ENCODE results near the gene UTP4.
A peak's percentile ranks its signal among the peaks of the same experiment; 100 is the strongest.
"Not testable (repeated sequence)": the region's sequence is repeated elsewhere in the genome, so short reads cannot be mapped to it uniquely, and the experiment has no call there.

Gene UTP4

DNA sequence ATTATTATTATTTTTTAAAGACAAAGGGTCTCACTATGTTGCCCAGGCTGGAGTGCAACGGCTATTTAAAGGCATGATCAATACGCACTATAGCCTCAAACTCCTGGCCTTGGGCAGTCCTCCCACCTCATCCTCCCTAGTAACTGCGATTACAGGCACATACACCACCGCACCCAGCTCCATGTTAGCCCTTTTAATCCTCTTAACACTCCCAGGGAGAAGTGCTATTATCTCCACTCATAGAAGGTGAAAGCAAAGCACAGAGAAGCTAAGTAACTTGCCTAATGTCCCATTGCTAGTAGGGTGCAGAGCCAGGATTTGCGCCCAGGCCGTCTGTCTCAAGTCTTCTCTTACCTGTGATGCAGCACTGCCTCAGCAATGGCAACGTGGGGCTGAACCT is 22.0 kb upstream of the UTP4 start:
- no peak for DNase-seq (ENCODE audit: low read depth)

DNA sequence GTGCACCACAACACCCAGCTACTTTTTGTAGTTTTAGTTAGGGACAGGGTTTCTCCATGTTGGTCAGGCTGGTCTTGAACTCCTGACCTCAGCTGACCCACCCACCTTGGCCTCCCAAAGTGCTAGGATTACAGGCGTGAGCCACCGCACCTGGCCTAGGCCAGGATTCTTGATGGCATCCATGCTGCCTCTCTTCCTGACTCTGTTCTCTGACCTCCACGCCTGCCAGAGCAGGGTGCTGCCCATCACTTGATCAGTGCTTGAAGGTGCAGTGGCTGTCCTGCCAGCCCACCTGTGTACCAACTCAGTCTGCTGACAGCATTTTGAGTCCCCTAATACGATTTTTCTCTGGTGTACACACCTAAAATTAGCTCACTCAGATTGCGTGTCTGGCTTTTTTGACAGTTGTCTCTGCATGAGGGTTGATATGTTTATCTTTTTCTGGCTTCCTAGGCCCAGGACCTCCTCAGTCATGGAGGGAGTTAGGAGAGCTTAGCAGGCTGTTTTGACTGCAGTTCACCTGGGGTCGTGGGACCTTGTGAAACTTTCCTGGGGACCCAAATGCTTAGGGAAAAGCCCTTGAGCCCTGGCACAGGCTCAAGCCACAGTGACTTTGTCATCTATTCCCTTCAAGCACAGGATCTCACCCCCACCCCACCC is 21.1 kb upstream of the UTP4 start:
- DNase-seq (ENCODE audit: low read depth), result no peak

DNA sequence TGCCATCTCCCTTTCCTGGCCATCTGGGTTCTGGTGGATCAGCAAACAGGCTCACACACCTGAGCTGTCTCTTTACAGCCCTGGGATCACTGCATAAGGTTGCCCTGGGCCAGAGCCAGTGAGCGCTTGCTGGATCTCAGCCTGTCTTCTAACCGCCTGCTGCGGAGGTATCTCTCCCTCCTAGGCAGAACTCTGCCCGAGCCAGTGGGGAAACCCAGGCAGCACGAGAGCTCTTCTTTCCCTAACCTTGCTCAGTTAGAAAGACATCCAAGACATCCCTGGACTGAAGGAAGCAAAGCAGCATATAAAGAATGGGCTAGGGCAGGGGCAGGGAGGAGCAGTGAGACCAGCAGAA is 20.6 kb upstream of the UTP4 start:
- DNase-seq (ENCODE audit: low read depth), result no peak

DNA sequence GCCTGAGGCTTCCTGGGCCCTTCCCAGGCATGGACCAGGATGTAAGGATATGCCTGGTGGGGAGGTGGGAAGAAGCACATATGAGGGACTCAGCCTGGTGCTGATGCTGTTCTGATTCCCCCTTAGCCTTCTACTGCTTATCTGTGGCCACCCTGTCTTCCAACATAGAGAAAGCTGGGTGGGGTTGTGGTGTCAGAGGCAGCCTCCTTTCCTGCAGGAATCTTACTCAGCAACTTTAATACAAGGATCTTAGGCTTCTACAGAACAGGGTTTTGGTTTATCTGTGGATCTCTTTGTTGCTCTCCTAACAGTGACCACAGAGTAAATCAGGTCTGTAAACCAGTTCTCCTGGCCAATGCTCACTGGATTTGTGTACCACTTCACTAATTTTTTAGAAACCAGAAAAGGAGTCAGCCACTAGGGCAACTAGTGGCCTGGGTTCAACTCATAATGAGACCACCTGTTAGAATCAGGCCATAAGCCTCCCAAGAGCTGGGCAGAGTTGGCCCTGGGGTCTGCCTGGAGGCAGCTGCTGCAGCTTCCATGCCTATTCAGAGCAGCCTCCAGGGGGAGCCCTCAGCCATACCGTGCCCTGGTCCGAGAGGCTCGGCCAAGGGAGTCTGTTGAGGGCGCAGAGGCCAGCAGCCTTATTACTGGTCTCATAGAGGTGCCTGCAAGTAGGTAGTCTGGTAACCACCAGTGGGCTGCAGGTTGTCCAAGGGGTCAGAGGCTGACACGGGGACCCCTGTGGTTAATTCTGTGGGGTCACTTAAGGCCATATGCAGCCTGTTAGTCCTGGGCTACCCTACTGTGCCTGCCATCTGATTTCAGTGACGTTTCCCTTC is 19.9 kb upstream of the UTP4 start:
- no peak for DNase-seq (ENCODE audit: low read depth)

DNA sequence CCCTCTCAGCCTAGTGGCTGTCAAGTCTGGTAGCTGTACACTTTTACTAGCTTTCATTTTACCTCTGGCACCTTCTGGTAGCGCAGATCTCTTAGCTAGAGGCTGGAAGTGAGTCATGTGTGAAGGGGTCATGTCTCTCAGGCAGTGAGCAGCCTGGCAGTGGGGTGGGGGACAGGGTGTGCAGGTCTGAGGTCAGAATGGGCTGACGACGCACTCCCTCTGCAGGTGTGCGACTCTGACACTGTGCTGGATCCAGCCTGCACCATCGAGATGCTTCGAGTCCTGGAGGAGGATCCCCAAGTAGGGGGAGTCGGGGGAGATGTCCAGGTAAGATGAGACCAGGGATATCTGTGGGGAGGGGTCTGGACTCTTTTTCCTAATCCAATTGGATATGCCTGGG is 19.2 kb upstream of the UTP4 start:
- DNase-seq (ENCODE audit: low read depth), result no peak

DNA sequence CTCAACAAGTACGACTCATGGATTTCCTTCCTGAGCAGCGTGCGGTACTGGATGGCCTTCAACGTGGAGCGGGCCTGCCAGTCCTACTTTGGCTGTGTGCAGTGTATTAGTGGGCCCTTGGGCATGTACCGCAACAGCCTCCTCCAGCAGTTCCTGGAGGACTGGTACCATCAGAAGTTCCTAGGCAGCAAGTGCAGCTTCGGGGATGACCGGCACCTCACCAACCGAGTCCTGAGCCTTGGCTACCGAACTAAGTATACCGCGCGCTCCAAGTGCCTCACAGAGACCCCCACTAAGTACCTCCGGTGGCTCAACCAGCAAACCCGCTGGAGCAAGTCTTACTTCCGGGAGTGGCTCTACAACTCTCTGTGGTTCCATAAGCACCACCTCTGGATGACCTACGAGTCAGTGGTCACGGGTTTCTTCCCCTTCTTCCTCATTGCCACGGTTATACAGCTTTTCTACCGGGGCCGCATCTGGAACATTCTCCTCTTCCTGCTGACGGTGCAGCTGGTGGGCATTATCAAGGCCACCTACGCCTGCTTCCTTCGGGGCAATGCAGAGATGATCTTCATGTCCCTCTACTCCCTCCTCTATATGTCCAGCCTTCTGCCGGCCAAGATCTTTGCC is 18.0 kb upstream of the UTP4 start:
- no peak for DNase-seq (ENCODE audit: low read depth)

DNA sequence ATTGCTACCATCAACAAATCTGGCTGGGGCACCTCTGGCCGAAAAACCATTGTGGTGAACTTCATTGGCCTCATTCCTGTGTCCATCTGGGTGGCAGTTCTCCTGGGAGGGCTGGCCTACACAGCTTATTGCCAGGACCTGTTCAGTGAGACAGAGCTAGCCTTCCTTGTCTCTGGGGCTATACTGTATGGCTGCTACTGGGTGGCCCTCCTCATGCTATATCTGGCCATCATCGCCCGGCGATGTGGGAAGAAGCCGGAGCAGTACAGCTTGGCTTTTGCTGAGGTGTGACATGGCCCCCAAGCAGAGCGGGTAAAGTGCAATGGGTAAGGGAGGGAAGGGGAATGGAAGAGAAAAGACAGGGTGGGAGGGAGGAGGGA is 17.5 kb upstream of the UTP4 start:
- DNase-seq (ENCODE audit: low read depth), result no peak

DNA sequence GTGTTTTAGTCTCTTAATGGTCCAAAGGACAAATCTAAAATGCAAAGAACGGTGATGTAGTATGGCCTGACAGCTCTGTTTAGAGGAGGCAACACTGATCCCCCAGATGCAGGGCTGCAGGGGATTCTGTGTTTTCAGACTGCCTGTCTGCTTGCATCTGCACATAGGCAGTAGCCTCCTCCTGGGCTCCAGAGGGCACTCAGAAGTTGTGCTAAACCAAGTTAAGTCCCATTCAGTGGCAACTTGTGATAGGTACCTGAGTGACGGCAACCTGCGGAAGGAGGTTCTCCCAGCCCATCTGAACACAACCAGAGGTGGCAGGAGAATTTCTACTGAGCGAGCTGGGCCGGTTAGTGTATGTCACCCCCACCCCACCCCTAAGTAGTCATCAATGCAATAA is 17.1 kb upstream of the UTP4 start:
- DNase-seq (ENCODE audit: low read depth), result no peak

DNA sequence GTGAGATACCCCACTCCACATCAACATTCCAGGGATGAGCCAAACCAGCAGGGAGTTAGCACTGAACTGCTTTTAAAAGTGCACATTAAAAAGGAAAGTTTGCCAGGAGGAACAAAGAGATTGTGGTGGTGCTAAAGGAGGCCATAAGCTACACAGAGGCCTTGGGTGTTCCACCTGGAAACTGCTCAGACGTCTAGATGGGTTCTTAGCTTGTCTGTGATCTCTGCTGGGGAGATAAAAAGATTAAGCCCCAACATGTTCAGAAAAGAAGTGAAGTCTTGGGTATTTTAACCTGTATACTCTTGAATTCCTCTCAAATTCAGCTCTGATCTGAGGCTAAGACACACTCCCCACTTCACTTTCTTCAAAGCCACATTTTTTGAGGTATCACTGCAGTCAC is 16.6 kb upstream of the UTP4 start:
- no peak for DNase-seq (ENCODE audit: low read depth)

DNA sequence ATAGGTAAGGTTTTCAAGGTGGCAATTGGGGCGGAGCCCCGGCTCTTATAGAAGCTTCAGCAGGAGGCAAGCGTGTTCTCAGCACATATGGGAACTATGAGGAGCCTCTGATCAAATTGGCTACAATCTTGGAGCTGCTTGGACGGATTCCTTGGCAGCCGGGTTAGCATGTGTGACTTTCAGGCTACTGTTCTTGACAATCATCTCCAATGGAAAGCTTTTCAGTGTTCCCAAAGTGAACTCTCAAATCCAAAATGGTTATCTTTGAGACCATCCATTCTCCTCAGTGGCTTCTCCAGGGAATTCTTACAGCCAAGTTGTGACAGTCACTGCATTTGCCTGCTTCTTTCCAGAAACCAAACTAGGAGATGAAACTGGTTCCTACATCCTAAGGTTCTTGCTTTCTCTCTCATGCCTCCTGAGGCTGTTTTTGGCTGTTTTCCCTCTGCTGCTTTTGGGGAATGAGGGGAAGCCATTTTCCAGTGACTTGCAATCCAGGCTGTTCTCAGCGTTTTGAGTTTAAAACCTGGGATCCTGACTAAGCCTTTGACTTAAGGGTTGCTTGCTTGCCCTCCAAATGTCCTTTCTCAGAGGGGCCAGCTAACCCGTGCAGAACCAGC is 16.1 kb upstream of the UTP4 start:
- DNase-seq (ENCODE audit: low read depth), result no peak

DNA sequence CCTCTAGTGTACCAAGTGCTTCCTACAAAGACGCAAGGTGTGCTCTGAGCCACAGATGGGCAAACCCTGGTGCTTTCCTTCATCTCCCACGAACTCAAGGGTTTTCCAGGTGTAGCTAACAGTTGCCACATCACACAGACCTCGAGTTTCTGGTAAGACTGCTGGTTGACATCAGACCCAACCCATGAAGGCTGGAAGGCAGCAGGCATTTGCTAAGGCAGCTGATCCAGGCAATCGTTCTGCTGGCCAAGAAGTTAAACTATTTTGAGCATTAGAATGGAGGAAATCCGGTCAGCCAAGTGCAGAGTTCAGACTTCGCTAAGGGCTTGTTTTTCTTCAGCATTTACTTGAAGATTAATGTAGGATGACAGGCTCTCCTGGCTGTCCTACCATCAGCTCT is 15.5 kb upstream of the UTP4 start:
- no peak for DNase-seq (ENCODE audit: low read depth)

DNA sequence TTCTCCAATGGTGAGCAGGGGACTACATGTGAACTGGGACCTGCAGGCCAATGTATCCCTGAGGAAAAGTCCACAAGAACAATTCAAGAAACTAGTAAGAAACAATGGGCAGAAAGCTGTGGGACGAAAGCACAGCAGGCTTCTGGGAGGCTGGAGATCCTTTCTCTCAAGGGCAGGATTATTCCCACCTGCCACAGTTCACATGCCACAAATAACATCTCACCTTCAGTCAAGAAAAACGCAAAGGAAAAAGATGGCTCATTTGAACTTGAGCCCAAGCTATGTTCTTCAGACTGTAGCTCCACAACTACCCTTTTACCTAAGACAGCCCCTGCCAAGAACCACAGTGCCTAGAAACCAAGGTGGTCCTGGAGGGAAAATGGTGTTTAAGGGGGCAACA is 14.0 kb upstream of the UTP4 start:
- no peak for DNase-seq (ENCODE audit: low read depth)

DNA sequence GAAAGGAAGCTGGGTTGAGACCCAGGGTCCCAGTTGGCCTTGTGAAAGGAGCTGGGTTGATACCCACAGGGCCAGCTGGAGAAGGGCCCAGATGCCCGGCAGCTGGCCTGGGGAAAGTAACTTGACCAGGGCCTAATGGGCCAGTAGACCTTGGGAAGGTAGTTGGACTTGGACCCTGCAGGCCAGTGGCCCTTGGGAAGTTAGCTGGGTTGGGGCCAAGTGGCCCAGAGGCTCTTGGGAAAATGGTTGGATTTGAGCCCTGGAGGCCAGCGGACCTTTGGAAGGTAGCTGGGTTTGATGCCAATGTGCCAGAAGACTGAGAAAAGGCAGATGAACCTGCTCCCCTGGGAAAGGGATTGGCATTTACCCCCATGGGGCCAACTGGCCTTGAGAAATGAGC is 13.5 kb upstream of the UTP4 start:
- DNase-seq (ENCODE audit: low read depth), result no peak

DNA sequence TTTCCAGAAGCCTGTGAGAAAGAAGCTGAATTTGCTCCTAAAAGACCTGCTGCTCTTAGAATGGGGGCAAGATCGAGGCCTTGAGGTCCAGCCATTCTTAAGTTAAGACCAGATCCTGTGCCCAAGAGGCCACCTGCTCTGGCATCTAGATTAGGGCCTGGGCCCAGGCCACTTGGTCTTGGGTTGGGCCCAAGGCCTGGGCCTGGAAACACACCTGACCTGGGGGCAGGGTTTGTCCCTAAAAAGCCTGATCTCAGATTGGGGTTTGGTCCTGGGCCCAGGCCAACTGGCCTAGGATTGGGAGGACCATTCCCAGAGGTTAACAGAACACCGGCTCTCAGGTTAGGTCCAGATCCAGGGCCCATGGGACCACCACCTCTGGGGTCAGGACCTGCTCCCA is 12.9 kb upstream of the UTP4 start:
- no peak for DNase-seq (ENCODE audit: low read depth)

DNA sequence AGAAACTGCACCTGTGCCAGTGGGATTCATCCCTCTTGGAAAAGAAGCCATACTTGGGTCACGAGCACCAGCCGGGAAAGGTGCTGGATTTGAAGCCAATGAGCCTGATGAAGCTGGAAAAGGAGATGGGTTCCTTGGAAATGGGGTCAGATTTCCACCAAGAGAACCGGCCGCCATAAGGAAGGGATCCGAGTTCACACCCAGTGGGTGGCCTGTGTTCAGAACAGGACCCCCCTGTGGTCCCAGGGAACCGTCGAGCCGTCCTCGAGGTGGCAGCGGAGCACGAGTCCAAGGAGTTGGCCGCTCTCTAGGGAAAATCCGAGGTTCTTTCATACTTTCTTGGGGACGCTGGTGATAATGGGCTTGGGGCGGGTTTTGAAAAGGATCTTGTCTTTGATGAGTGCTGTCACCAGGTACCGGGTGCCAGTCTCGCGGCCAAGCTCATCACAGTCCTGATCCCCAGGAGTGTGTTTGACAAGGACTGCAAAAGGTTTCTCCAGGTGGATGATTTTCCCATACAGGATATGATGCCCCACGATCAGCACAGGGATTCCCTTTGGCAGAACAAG is 12.3 kb upstream of the UTP4 start:
- DNase-seq (ENCODE audit: low read depth), result no peak

DNA sequence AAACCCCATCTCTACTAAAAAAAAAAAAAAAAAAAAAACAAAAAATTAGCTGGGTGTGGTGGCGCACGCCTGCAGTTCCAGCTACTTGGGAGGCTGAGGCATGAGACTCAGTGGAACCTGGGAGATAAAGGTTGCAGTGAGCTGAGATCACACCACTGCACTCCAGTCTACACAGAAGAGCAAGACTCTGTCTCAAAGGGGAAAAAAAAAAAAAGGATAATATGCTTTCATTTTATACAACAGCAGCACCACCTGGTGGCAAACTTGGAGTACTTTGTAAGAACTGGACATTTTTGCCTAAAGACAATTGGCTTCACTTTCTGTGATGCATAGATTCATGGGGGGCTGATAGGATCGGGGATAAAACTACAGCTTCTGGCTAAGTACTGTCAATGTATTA is 8.5 kb upstream of the UTP4 start:
- peak; percentile 39 for DNase-seq (ENCODE audit: low read depth)

DNA sequence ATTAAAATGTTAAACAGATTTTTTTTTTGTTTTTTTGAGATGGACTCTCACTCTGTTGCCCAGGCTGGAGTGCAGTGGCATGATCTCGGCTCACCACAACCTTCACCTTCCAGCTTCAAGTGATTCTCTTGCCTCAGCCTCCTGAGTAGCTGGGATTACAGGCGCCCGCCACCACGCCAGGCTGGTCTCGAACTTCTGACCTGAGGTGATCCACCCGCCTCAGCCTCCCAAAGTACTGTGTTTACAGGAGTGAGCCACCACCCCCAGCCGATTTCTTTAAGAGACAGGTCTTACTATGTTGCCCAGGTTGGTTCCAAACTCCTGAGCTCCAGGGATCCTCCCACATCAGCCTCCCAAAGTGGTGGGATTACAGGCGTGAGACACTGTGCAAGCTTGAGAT is 8.0 kb upstream of the UTP4 start:
- DNase-seq (ENCODE audit: low read depth), result not testable (repeated sequence)

DNA sequence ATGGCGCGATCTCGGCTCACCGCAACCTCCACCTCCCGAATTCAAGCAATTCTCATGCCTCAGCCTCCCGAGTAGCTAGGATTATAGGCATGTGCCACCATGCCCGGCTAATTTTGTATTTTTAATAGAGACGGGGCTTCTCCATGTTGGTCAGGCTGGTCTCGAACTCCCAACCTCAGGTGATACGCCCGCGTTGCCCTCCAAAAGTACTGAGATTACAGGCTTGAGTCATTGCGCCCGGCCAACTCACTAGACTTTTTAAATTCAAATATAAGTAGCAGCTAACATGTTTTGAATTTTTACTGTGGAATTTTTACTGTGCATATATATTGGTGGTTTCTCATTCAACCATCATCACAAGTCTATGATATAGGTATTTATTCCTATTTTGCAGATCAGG is 7.5 kb upstream of the UTP4 start:
- DNase-seq (ENCODE audit: low read depth), result not testable (repeated sequence)

DNA sequence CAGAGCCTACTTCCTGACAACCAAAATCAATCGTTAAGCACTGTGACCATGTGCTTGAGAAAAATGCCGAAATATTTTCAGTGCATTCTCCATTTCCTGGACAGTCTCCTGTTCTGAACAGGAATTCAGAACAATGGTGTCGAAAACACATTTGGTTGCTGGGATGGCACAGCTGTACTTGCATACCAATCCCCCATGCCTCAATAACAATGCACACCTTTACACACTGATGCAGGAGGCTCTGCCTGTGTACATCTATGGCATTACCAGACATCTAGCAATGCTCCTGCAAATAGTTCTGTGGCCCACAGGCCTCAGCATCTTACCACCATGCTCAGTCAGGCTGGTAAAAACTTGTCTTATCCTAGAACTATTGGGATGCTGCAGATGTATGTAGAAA is 6.2 kb upstream of the UTP4 start:
- DNase-seq (ENCODE audit: low read depth), result no peak

DNA sequence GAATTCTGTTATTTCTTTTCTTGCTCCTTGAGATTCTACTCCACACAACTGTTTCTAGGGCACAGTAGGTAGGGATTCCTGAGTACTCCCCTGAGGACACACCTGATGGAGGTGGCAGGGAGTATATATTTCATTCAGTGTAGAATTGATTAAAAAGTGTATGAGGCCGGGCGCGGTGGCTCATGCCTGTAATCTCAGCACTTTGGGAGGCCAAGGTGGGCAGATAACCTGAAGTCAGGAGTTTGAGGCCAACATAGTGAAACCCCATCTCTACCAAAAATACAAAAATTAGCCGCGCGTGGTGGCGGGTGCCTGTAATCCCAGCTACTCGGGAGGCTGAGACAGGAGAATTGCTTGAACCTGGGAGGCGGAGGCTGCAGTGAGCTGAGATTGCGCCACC is 5.6 kb upstream of the UTP4 start:
- not testable (repeated sequence) for DNase-seq (ENCODE audit: low read depth)

DNA sequence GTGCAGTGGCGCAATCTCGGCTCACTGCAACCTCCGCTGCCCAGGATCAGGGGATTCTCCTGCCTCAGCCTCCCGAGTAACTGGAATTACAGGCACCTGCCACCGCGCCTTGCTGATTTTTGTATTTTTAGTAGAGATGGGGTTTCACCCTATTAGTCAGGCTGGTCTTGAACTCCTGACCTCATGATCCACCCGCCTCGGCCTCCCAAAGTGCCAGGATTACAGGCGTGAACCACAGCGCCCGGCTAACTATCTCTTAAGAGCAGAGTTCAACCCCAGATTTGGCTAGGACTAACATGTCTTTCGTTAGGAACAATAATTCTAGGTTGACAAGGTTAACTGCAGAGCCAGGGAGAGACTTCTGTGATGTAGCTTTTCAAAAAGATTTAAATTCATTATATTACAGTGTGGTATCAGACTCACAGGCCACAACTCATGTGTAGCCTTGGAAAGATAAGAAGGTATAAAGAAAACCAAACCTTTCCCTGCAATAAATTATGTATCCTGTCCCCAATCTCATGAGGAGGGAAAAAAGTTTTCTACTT is 4.4 kb upstream of the UTP4 start:
- no peak for DNase-seq (ENCODE audit: low read depth)

DNA sequence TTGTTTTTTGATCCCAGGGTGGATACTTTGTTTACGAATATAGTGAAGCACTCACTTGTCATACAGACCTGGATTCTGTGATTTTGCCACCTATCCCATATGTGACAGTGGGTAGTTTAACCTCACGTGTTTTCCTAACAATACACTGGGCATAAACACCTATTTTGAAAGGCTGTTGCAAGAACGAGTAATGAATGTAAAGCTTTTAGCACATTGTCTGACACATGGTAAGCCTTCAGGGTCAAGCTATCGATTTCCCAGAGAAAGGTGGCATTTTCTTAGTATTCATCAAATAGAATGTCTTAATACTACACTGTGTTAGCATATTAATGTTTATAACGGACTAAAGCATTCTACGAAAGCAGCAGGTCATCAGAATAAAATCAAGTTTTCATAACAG is 2.0 kb upstream of the UTP4 start:
- no peak for DNase-seq (ENCODE audit: low read depth)

All from T-helper 22 cell (primary cell).